Measurements from ENCODE around the gene FXYD1. TPM values are rescaled to one million over a fixed set of nuclear protein-coding genes. Genes with fewer than 3 reads are reported as not detected.

FXYD1 gene
- total RNA-seq, 1 experiment from 2014 or later = 13.3 TPM

GRCh38 chr19:35156673-35157014, 18.0 kb downstream of the FXYD1 start:
- Mint-ChIP-seq H3K36me3 (peaks cover 55% of the 10 kb centered on the region), H3K4me1 (peaks cover 38% of the 10 kb centered on the region), H3K4me3 (peak overlapping the region; percentile 97), H3K27ac (no peak overlapping the region), H3K27me3 (ENCODE audit: low read depth) (no peaks in the 10 kb centered on the region), H3K9me3 (peaks cover 5% of the 10 kb centered on the region)
- POLR2A ChIA-PET = no interaction called here
- CTCF ChIA-PET = interaction anchor here (1.0 kb wide), 1 partner anchor 15 kb away, joined by 3 read pairs; no protein-coding TSS in a partner anchor
- ATAC-seq = no peak
- no peak for TF ChIP-seq SP1 (CRISPR knock-in tag; conservative IDR thresholded peaks at IDR 0.05)
- DNase-seq (ENCODE audit: low spot score) = no peak

DNA sequence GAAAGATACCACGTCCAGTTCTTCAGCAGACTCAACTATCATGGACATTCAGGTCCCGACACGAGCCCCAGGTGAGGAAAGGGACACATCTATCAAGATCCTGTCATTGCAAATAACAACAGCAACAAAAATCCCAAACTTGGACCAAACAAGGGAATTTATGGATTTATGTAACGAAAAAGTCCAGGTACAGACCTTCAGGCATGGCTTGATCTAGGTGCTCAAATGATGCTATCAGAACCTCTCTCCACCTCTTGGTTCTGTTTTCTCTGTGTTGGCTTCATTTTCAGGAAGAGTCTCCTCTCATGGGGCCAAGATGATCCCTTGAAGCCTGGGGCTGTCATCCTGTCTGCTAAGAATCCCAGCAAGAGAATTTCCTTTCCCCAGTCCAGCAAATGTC, 18.8 kb downstream of the FXYD1 start:
- CTCF ChIA-PET = interaction anchor here (1.2 kb wide), 1 partner anchor 16 kb away, joined by 3 read pairs; no protein-coding TSS in a partner anchor
- Mint-ChIP-seq H3K27me3 (ENCODE audit: low read depth) (no peaks in the 10 kb centered on the region), H3K27ac (no peak overlapping the region), H3K4me1 (peaks cover 30% of the 10 kb centered on the region), H3K9me3 (peaks cover 11% of the 10 kb centered on the region), H3K4me3 (no peak overlapping the region), H3K36me3 (peaks cover 63% of the 10 kb centered on the region)
- POLR2A ChIA-PET = no interaction called here
- ATAC-seq = no peak
- no peak for TF ChIP-seq ZNF121 (CRISPR knock-in tag; IDR thresholded peaks at IDR 0.05)
- TF ChIP-seq, protein P1, sequence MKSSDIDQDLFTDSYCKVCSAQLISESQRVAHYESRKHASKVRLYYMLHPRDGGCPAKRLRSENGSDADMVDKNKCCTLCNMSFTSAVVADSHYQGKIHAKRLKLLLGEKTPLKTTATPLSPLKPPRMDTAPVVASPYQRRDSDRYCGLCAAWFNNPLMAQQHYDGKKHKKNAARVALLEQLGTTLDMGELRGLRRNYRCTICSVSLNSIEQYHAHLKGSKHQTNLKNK (CRISPR knock-in tag; IDR thresholded peaks at IDR 0.05) = no peak
- TF ChIP-seq E2F4 (CRISPR knock-in tag; IDR thresholded peaks at IDR 0.05; ENCODE audit: borderline replicate concordance, low read depth) = no peak
- TF ChIP-seq, protein P2, sequence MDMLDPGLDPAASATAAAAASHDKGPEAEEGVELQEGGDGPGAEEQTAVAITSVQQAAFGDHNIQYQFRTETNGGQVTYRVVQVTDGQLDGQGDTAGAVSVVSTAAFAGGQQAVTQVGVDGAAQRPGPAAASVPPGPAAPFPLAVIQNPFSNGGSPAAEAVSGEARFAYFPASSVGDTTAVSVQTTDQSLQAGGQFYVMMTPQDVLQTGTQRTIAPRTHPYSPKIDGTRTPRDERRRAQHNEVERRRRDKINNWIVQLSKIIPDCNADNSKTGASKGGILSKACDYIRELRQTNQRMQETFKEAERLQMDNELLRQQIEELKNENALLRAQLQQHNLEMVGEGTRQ (CRISPR knock-in tag; IDR thresholded peaks at IDR 0.05) = no peak
- TF ChIP-seq NR2C2 (CRISPR knock-in tag; IDR thresholded peaks at IDR 0.05) = no peak
- no peak for TF ChIP-seq SOX15 (CRISPR knock-in tag; IDR thresholded peaks at IDR 0.05)
- TF ChIP-seq NFATC4 (CRISPR knock-in tag; IDR thresholded peaks at IDR 0.05) = no peak
- TF ChIP-seq, protein P3, sequence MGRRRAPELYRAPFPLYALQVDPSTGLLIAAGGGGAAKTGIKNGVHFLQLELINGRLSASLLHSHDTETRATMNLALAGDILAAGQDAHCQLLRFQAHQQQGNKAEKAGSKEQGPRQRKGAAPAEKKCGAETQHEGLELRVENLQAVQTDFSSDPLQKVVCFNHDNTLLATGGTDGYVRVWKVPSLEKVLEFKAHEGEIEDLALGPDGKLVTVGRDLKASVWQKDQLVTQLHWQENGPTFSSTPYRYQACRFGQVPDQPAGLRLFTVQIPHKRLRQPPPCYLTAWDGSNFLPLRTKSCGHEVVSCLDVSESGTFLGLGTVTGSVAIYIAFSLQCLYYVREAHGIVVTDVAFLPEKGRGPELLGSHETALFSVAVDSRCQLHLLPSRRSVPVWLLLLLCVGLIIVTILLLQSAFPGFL (CRISPR knock-in tag; IDR thresholded peaks at IDR 0.05; ENCODE audit: borderline replicate concordance) = no peak
- no peak for TF ChIP-seq HMGA2 (CRISPR knock-in tag; IDR thresholded peaks at IDR 0.05)
- TF ChIP-seq JAZF1 (CRISPR knock-in tag; IDR thresholded peaks at IDR 0.05) = no peak
- no peak for DNase-seq (ENCODE audit: low spot score)

DNA sequence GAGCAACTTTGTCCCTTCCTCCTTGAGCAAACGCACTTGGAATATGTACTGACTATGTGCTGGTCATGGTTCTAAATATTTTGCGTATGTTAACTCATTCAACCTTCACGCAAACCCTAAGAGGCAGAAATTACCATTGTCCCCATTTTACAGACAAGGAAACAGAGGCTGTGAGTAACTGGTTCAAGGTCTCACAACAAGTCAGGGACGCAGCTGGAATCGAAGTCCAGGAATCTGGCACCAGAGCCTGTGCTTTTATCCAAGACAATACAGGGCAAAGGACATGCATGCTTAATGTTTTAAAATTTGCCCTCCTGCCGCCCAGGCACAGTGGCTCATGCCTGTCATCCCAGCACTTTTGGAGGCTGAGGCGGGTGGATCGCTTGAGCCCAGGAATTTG, 21.0 kb downstream of the FXYD1 start:
- Mint-ChIP-seq H3K9me3 (peaks cover 23% of the 10 kb centered on the region), H3K27ac (peak overlapping the region; percentile 38; the same call in 1 of the 2 replicates), H3K36me3 (peaks cover 85% of the 10 kb centered on the region), H3K4me1 (peaks cover 19% of the 10 kb centered on the region), H3K4me3 (no peak overlapping the region), H3K27me3 (ENCODE audit: low read depth) (no peaks in the 10 kb centered on the region; the same call in 1 of the 2 replicates)
- ChIA-PET POLR2A (no interaction called here), CTCF (interaction anchor here (1.0 kb wide), 1 partner anchor 16 kb away, joined by 3 read pairs; no protein-coding TSS in a partner anchor)
- DNase-seq (ENCODE audit: low spot score) (no peak), ATAC-seq (no peak)
- TF ChIP-seq, protein P4, sequence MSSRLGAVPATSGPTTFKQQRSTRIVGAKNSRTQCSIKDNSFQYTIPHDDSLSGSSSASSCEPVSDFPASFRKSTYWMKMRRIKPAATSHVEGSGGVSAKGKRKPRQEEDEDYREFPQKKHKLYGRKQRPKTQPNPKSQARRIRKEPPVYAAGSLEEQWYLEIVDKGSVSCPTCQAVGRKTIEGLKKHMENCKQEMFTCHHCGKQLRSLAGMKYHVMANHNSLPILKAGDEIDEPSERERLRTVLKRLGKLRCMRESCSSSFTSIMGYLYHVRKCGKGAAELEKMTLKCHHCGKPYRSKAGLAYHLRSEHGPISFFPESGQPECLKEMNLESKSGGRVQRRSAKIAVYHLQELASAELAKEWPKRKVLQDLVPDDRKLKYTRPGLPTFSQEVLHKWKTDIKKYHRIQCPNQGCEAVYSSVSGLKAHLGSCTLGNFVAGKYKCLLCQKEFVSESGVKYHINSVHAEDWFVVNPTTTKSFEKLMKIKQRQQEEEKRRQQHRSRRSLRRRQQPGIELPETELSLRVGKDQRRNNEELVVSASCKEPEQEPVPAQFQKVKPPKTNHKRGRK (CRISPR knock-in tag; IDR thresholded peaks at IDR 0.05; ENCODE audit: borderline replicate concordance) = no peak
- TF ChIP-seq E2F1 (CRISPR knock-in tag; IDR thresholded peaks at IDR 0.05) = no peak

Measured in WTC11 (cell line).